ENCODE data around the gene CHD3. TPM values are rescaled to one million over a fixed set of nuclear protein-coding genes. Genes with fewer than 3 reads are reported as not detected.

Gene CHD3
- total RNA-seq, 1 experiment from 2014 or later, result 27.9 TPM

- H3K4me1 Mint-ChIP-seq (ENCODE audit: low read depth, unreplicated experiment), result peaks cover 5% of the 10 kb centered on the region
- TF ChIP-seq CTCF (IDR thresholded peaks at IDR 0.05; ENCODE audit: insufficient read depth in 1 of 2, low read depth in 1 of 2, low read length in 1 of 2, severe bottlenecking in 1 of 2, unreplicated experiment in 1 of 2), result no peak
- no peaks in the 10 kb centered on the region for H3K27me3 ChIP-seq (replicated peaks; ENCODE audit: control insufficient read depth, insufficient read depth, low read length)
- no peaks in the 10 kb centered on the region for H3K27me3 Mint-ChIP-seq (ENCODE audit: insufficient read depth, unreplicated experiment)
- no peaks in the 10 kb centered on the region; the same call in none of the 2 replicates for H3K36me3 ChIP-seq (ENCODE audit: control insufficient read depth, insufficient read depth, low read length)
- no peak for DNase-seq
- H3K36me3 Mint-ChIP-seq (ENCODE audit: insufficient read depth, unreplicated experiment), result peaks cover 51% of the 10 kb centered on the region
- no peaks in the 10 kb centered on the region for H3K9me3 Mint-ChIP-seq (ENCODE audit: unreplicated experiment)
- intact Hi-C loops (cut with micrococcal nuclease; ENCODE audit: unreplicated experiment), result no loop called here
- no peaks in the 10 kb centered on the region for H3K9me3 ChIP-seq
- no peak overlapping the region for H3K27ac Mint-ChIP-seq (ENCODE audit: unreplicated experiment)
- CTCF ChIA-PET, result no interaction called here
- H3K4me1 ChIP-seq, result no peaks in the 10 kb centered on the region
- BruUV-seq (replicated peaks), result no TSS peak
- H3K4me3 ChIP-seq (ENCODE audit: low read depth, low read length), result no peak overlapping the region
- POLR2A ChIA-PET, result no interaction called here
- no peak overlapping the region for H3K4me3 Mint-ChIP-seq (ENCODE audit: unreplicated experiment)
These were observed 34.9 kb upstream of the CHD3 start for GRCh38 chr17:7853691-7854038.

GRCh38 chr17:7854078-7854777 lies 34.4 kb upstream of the CHD3 start:
- no peaks in the 10 kb centered on the region; the same call in none of the 2 replicates for H3K36me3 ChIP-seq (ENCODE audit: control insufficient read depth, insufficient read depth, low read length)
- Mint-ChIP-seq H3K4me1 (ENCODE audit: low read depth, unreplicated experiment) (peaks cover 5% of the 10 kb centered on the region), H3K9me3 (ENCODE audit: unreplicated experiment) (no peaks in the 10 kb centered on the region), H3K4me3 (ENCODE audit: unreplicated experiment) (no peak overlapping the region), H3K27me3 (ENCODE audit: insufficient read depth, unreplicated experiment) (no peaks in the 10 kb centered on the region), H3K27ac (ENCODE audit: unreplicated experiment) (no peak overlapping the region), H3K36me3 (ENCODE audit: insufficient read depth, unreplicated experiment) (peaks cover 51% of the 10 kb centered on the region)
- no peaks in the 10 kb centered on the region for H3K27me3 ChIP-seq (replicated peaks; ENCODE audit: control insufficient read depth, insufficient read depth, low read length)
- no peak overlapping the region for H3K4me3 ChIP-seq (ENCODE audit: low read depth, low read length)
- no peaks in the 10 kb centered on the region for H3K9me3 ChIP-seq
- no peaks in the 10 kb centered on the region for H3K4me1 ChIP-seq
- TSS peak; percentile 1 for BruUV-seq (replicated peaks)
- CTCF ChIA-PET, result no interaction called here
- POLR2A ChIA-PET, result no interaction called here
- no peak for DNase-seq
- intact Hi-C loops (cut with micrococcal nuclease; ENCODE audit: unreplicated experiment), result no loop called here
- TF ChIP-seq CTCF (IDR thresholded peaks at IDR 0.05; ENCODE audit: insufficient read depth in 1 of 2, low read depth in 1 of 2, low read length in 1 of 2, severe bottlenecking in 1 of 2, unreplicated experiment in 1 of 2), result no peak

GRCh38 chr17:7854851-7855659 lies 33.5 kb upstream of the CHD3 start, which contains the start of gene TMEM88:
Gene TMEM88 (plus strand): TSS chr17:7855066. CDS start chr17:7855075, 9 bp downstream.
- peaks cover 5% of the 10 kb centered on the region for H3K4me1 Mint-ChIP-seq (ENCODE audit: low read depth, unreplicated experiment)
- POLR2A ChIA-PET, result no interaction called here
- no TSS peak for BruUV-seq (replicated peaks)
- TF ChIP-seq CTCF (IDR thresholded peaks at IDR 0.05; ENCODE audit: insufficient read depth in 1 of 2, low read depth in 1 of 2, low read length in 1 of 2, severe bottlenecking in 1 of 2, unreplicated experiment in 1 of 2), result no peak
- no peak for DNase-seq
- no peaks in the 10 kb centered on the region; the same call in none of the 2 replicates for H3K36me3 ChIP-seq (ENCODE audit: control insufficient read depth, insufficient read depth, low read length)
- intact Hi-C loops (cut with micrococcal nuclease; ENCODE audit: unreplicated experiment), result no loop called here
- H3K27ac Mint-ChIP-seq (ENCODE audit: unreplicated experiment), result no peak within 1 kb of the TSS
- CTCF ChIA-PET, result no interaction called here
- H3K36me3 Mint-ChIP-seq (ENCODE audit: insufficient read depth, unreplicated experiment), result peaks cover 44% of the 10 kb centered on the region
- no peak within 1 kb of the TSS for H3K4me3 ChIP-seq (ENCODE audit: low read depth, low read length)
- no peaks in the 10 kb centered on the region for H3K27me3 Mint-ChIP-seq (ENCODE audit: insufficient read depth, unreplicated experiment)
- H3K4me1 ChIP-seq, result no peaks in the 10 kb centered on the region
- H3K9me3 ChIP-seq, result no peaks in the 10 kb centered on the region
- no peaks in the 10 kb centered on the region for H3K27me3 ChIP-seq (replicated peaks; ENCODE audit: control insufficient read depth, insufficient read depth, low read length)
- H3K9me3 Mint-ChIP-seq (ENCODE audit: unreplicated experiment), result no peaks in the 10 kb centered on the region
- H3K4me3 Mint-ChIP-seq (ENCODE audit: unreplicated experiment), result no peak within 1 kb of the TSS

Data from Caco-2 (cell line).